ENCODE measurements around the gene NFKB2. TPM values are rescaled to one million over a fixed set of nuclear protein-coding genes. Genes with fewer than 3 reads are reported as not detected.
A peak's percentile ranks its signal among the peaks of the same experiment; 100 is the strongest.

Gene NFKB2
- total RNA-seq, 1 donor from 2014 or later = 30.9 TPM

GRCh38 chr10:102414749-102415148 lies 19.2 kb downstream of the NFKB2 start:
- Histone ChIP-seq H3K27me3 (ENCODE audit: low read depth) (peaks cover 79% of the 10 kb centered on the region), H3K36me3 (no peaks in the 10 kb centered on the region), H3K27ac (no peak overlapping the region), H3K4me1 (peaks cover 18% of the 10 kb centered on the region), H3K4me3 (no peak overlapping the region), H3K9me3 (no peaks in the 10 kb centered on the region)
- intact Hi-C loops (cut with DNase I) = no loop called here
- DNase-seq = no peak
- ATAC-seq = no peak
- TF ChIP-seq CTCF (IDR thresholded peaks at IDR 0.05) = no peak

GRCh38 chr10:102416283-102416682 lies 20.8 kb downstream of the NFKB2 start:
- H3K27me3 ChIP-seq (ENCODE audit: low read depth) = peaks cover 64% of the 10 kb centered on the region
- DNase-seq (no peak), ATAC-seq (no peak)
- intact Hi-C loops (cut with DNase I) = no loop called here
- no peak overlapping the region for H3K27ac ChIP-seq
- no peaks in the 10 kb centered on the region for H3K36me3 ChIP-seq
- no peaks in the 10 kb centered on the region for H3K9me3 ChIP-seq
- no peak overlapping the region for H3K4me3 ChIP-seq
- no peak for TF ChIP-seq CTCF (IDR thresholded peaks at IDR 0.05)
- peaks cover 19% of the 10 kb centered on the region for H3K4me1 ChIP-seq

GRCh38 chr10:102416695-102417094 lies 21.2 kb downstream of the NFKB2 start:
- intact Hi-C loops (cut with DNase I) = no loop called here
- Histone ChIP-seq H3K9me3 (no peaks in the 10 kb centered on the region), H3K27me3 (ENCODE audit: low read depth) (peaks cover 60% of the 10 kb centered on the region), H3K27ac (no peak overlapping the region), H3K4me1 (peaks cover 19% of the 10 kb centered on the region), H3K4me3 (no peak overlapping the region), H3K36me3 (no peaks in the 10 kb centered on the region)
- no peak for TF ChIP-seq CTCF (IDR thresholded peaks at IDR 0.05)
- ATAC-seq (no peak), DNase-seq (no peak)

GRCh38 chr10:102418622-102419268 lies 23.2 kb downstream of the NFKB2 start, which contains the start of gene PSD:
Gene PSD, minus strand, starts transcription at chr10:102418785. Its CDS starts 1,747 bp downstream, at chr10:102417038.
- H3K4me1 ChIP-seq = peaks cover 35% of the 10 kb centered on the region
- H3K36me3 ChIP-seq = peaks cover 8% of the 10 kb centered on the region
- DNase-seq = no peak
- intact Hi-C loops (cut with DNase I) = no loop called here
- no peak within 1 kb of the TSS for H3K27ac ChIP-seq
- H3K9me3 ChIP-seq = no peaks in the 10 kb centered on the region
- ATAC-seq = no peak
- H3K27me3 ChIP-seq (ENCODE audit: low read depth) = peaks cover 45% of the 10 kb centered on the region
- H3K4me3 ChIP-seq = peak within 1 kb of the TSS; percentile 88
- no peak for TF ChIP-seq CTCF (IDR thresholded peaks at IDR 0.05)

GRCh38 chr10:102419269-102420180 lies 24.0 kb downstream of the NFKB2 start:
- peak overlapping the region; percentile 88 for H3K4me3 ChIP-seq
- DNase-seq (no peak), ATAC-seq (peak in 1 of 2 donors; percentile 12)
- intact Hi-C loops (cut with DNase I) = no loop called here
- H3K9me3 ChIP-seq = no peaks in the 10 kb centered on the region
- no peak overlapping the region for H3K27ac ChIP-seq
- no peak for TF ChIP-seq CTCF (IDR thresholded peaks at IDR 0.05)
- H3K27me3 ChIP-seq (ENCODE audit: low read depth) = peaks cover 38% of the 10 kb centered on the region
- H3K36me3 ChIP-seq = peaks cover 16% of the 10 kb centered on the region
- H3K4me1 ChIP-seq = peaks cover 35% of the 10 kb centered on the region
